ENCODE measurements around the gene ABCA12. TPM values are rescaled to one million over a fixed set of nuclear protein-coding genes. Genes with fewer than 3 reads are reported as not detected.

The ABCA12 gene
- polyA plus RNA-seq, 1 experiment = 0.04 TPM

DNA sequence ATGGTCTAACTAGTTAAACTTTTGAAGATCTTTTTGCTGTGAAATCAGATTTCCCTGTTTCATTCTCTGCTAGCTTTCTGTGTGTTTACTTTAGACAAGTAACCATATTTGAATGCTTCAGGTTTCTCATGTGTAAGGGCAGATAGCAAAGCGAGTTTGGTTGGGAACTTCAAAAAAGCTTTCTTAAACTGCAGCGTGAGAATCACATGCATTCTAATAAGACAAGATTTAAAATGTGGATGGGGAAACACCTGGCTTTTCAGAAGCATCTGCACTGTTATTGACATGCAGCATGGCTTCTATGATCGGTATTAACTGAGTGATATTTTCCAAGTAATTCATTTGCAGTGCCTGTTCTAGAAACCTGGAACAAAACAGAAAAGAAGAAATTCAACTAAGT, 119.3 kb downstream of the ABCA12 start:
- no peak for DNase-seq (ENCODE audit: low read depth, low spot score)
- Histone ChIP-seq H3K4me3 (ENCODE audit: low read depth, low read length) (no peak overlapping the region), H3K27me3 (ENCODE audit: control insufficient read depth, insufficient read depth, low read length) (no peaks in the 10 kb centered on the region), H3K27ac (ENCODE audit: low read depth, low read length) (no peak overlapping the region), H3K9me3 (ENCODE audit: control insufficient read depth, insufficient read depth, low read length) (no peaks in the 10 kb centered on the region)
- ChIA-PET POLR2A (no interaction called here), CTCF (no interaction called here)
- TF ChIP-seq, protein P1, sequence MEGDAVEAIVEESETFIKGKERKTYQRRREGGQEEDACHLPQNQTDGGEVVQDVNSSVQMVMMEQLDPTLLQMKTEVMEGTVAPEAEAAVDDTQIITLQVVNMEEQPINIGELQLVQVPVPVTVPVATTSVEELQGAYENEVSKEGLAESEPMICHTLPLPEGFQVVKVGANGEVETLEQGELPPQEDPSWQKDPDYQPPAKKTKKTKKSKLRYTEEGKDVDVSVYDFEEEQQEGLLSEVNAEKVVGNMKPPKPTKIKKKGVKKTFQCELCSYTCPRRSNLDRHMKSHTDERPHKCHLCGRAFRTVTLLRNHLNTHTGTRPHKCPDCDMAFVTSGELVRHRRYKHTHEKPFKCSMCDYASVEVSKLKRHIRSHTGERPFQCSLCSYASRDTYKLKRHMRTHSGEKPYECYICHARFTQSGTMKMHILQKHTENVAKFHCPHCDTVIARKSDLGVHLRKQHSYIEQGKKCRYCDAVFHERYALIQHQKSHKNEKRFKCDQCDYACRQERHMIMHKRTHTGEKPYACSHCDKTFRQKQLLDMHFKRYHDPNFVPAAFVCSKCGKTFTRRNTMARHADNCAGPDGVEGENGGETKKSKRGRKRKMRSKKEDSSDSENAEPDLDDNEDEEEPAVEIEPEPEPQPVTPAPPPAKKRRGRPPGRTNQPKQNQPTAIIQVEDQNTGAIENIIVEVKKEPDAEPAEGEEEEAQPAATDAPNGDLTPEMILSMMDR (IDR thresholded peaks at IDR 0.05; ENCODE audit: low read depth, low read length) = no peak

DNA sequence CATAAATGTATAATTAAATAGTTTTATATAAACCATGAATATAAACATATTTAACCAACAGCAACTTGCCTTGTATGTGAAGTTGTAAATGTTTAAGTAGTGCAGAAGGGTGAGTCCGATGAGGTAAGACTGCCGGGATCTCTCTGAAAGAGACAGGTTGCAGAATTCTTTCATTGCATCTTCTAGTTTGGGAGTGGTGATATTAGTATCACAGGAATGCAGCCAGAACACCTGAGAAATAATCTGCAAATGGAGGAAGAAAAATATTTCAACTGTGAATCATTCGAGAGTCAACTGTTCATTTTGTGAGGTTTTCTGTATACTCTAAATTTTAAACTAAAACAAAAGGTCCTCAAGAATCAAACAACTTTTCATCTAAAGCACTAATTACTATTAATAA, 123.0 kb downstream of the ABCA12 start:
- Histone ChIP-seq H3K9me3 (ENCODE audit: control insufficient read depth, insufficient read depth, low read length) (no peaks in the 10 kb centered on the region), H3K27ac (ENCODE audit: low read depth, low read length) (no peak overlapping the region), H3K4me3 (ENCODE audit: low read depth, low read length) (no peak overlapping the region), H3K27me3 (ENCODE audit: control insufficient read depth, insufficient read depth, low read length) (no peaks in the 10 kb centered on the region)
- TF ChIP-seq, protein P1 (IDR thresholded peaks at IDR 0.05; ENCODE audit: low read depth, low read length) = no peak
- ChIA-PET POLR2A (no interaction called here), CTCF (no interaction called here)
- DNase-seq (ENCODE audit: low read depth, low spot score) = no peak

DNA sequence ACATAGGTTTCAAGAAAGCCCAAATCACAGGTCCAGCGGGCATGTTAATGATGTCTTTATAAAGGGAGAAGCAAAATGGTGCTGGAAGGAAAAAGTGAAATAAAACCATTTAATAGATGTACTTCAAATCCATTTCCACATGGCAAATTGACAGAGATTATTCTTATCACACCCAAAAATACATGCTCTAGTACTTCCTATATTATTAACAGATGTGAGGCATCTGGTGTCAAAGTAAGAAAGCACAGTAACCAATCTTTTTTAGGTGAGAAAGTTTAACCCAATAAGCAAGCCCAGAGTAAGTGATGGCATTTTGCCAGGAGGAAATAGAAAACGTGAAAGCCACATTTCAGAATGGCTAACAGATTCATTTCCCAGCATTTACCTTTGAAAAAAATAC, 128.0 kb downstream of the ABCA12 start:
- Histone ChIP-seq H3K27ac (ENCODE audit: low read depth, low read length) (no peak overlapping the region), H3K9me3 (ENCODE audit: control insufficient read depth, insufficient read depth, low read length) (no peaks in the 10 kb centered on the region), H3K4me3 (ENCODE audit: low read depth, low read length) (no peak overlapping the region), H3K27me3 (ENCODE audit: control insufficient read depth, insufficient read depth, low read length) (no peaks in the 10 kb centered on the region)
- TF ChIP-seq, protein P1 (IDR thresholded peaks at IDR 0.05; ENCODE audit: low read depth, low read length) = no peak
- CTCF ChIA-PET = no interaction called here
- DNase-seq (ENCODE audit: low read depth, low spot score) = no peak
- POLR2A ChIA-PET = no interaction called here

DNA sequence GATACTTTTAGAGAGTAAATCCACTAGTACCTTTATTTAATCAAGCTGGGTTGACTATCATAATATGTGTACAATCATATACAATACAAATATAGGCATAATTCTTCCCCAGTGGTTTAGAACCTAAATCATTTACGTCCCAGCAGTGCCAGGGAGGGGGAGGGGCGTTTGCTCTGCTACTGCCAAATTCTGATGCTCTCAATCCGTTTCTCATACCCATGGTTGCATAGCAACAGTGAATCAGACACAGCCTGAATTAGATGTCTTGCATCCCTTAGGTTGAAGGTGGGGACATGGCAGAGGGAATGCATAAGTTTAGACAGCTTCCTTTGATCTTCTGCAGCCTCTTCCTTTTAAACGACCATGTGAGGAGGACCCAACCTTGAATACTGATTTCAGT, 135.4 kb downstream of the ABCA12 start:
- no peak for DNase-seq (ENCODE audit: low read depth, low spot score)
- ChIA-PET CTCF (no interaction called here), POLR2A (no interaction called here)
- no peak overlapping the region for H3K27ac ChIP-seq (ENCODE audit: low read depth, low read length)
- no peak overlapping the region for H3K4me3 ChIP-seq (ENCODE audit: low read depth, low read length)
- TF ChIP-seq, protein P1 (IDR thresholded peaks at IDR 0.05; ENCODE audit: low read depth, low read length) = no peak
- H3K9me3 ChIP-seq (ENCODE audit: control insufficient read depth, insufficient read depth, low read length) = no peaks in the 10 kb centered on the region
- no peaks in the 10 kb centered on the region for H3K27me3 ChIP-seq (ENCODE audit: control insufficient read depth, insufficient read depth, low read length)

DNA sequence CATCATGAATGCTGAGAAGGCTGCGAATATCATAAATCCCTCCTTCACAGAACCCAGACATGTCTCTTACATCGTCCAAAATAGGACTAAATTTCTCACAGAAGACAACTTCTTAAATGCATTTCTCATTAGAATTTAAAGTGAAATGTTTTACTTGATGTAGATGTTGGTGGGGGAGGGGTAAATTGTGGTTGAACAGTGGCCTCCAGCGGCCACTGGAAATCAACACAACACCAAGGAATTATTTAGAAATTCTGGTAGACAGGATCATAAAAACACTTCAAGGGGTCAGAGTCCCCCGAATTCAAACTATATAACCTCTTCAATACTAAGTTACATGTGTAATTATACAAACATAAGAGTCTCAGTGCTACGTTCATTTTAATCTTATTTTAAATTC, 135.9 kb downstream of the ABCA12 start:
- no peak overlapping the region for H3K27ac ChIP-seq (ENCODE audit: low read depth, low read length)
- CTCF ChIA-PET = no interaction called here
- no peaks in the 10 kb centered on the region for H3K27me3 ChIP-seq (ENCODE audit: control insufficient read depth, insufficient read depth, low read length)
- peak; percentile 6 for DNase-seq (ENCODE audit: low read depth, low spot score)
- POLR2A ChIA-PET = no interaction called here
- TF ChIP-seq, protein P1 (IDR thresholded peaks at IDR 0.05; ENCODE audit: low read depth, low read length) = peak; percentile 65
- H3K9me3 ChIP-seq (ENCODE audit: control insufficient read depth, insufficient read depth, low read length) = no peaks in the 10 kb centered on the region
- H3K4me3 ChIP-seq (ENCODE audit: low read depth, low read length) = no peak overlapping the region
